HL-60 (cell line): ENCODE measurements around the gene TGM1.

Experiments used
- DNase-seq, 2 experiments: peaks; one replicate each; pipeline ENCODE4 v3.0.0-alpha.2; 2010 to 2020; ENCODE audit warnings: low read depth in 1 of 2, low spot score in 1 of 2
- H3K27ac ChIP-seq: fragments of 250-450 bp; sonication (Bioruptor Pico); replicated peaks from 2 replicates; pipeline ENCODE4 v1.5.1; 2020; ENCODE audit warnings: mild to moderate bottlenecking, moderate library complexity
- H3K27me3 ChIP-seq: fragments of 250-450 bp; sonication (Bioruptor Pico); 2 replicates; pipeline ENCODE4 v1.5.1; 2021; ENCODE audit warnings: mild to moderate bottlenecking, moderate library complexity; ENCODE audit not compliant: insufficient read depth, poor library complexity, severe bottlenecking
- H3K4me3 ChIP-seq: replicated peaks from 2 replicates; pipeline ENCODE4 v1.5.1; 2011; ENCODE audit warnings: mild to moderate bottlenecking, control low read depth, low read length; ENCODE audit not compliant: insufficient read depth
- GABPA ChIP-seq: IDR thresholded peaks from 2 replicates; pipeline ENCODE4 v1.6.1; 2012; ENCODE audit warnings: low read depth
- POLR2AphosphoS5 ChIP-seq: IDR thresholded peaks from 2 replicates; pipeline ENCODE4 v1.6.1; 2012; ENCODE audit warnings: low read depth
- SPI1 ChIP-seq: IDR thresholded peaks from 2 replicates; pipeline ENCODE4 v1.6.1; 2012; ENCODE audit warnings: low read depth, mild to moderate bottlenecking, borderline replicate concordance
- TF ChIP-seq, protein P1 (sequence below): IDR thresholded peaks from one replicate; pipeline ENCODE4 v1.5.1; 2011; ENCODE audit warnings: low read length, control low read depth, inconsistent platforms; ENCODE audit not compliant: insufficient read depth
- TF ChIP-seq, protein P2 (sequence below): IDR thresholded peaks from 2 replicates; pipeline ENCODE4 v1.6.1; 2012; ENCODE audit warnings: low read depth; ENCODE audit not compliant: insufficient replicate concordance

Gene TGM1

DNA sequence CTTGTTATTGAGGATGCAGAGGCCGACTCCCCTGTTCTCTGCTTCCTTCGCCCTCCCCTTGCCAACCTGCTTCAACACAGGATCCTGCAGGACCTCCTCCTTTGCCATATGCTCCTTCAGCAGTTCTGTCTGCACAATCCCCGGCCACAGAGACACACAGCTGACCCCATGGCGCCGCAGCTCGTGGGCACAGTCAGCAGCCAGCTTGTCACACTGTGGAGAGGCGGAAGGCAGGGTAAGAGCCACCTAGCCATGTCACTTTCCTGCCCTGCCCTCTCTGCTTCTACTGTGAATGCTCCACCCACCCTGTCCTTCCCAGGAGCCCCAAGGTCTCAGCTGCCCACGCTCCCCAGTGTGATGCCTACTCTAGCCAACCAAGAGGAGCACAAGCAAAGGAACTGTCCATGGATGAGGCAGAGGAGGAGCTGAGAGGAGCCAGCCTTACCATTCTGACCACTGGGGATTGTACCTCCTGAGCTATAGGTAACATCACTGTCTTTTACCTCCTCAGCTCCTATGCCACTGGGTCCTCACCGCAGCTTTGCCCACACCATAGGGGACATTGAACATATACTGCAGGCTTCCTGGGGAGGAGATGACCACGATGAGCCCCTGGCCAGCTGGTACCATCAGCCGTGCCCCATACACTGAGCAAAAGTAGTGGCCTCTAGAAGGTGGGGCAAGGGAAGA is 29.3 kb upstream of the TGM1 start:
- DNase-seq, result no peak
- H3K4me3 ChIP-seq, result no peak overlapping the region
- no peaks in the 10 kb centered on the region for H3K27me3 ChIP-seq
- no peak overlapping the region for H3K27ac ChIP-seq
- no peak for TF ChIP-seq SPI1

DNA sequence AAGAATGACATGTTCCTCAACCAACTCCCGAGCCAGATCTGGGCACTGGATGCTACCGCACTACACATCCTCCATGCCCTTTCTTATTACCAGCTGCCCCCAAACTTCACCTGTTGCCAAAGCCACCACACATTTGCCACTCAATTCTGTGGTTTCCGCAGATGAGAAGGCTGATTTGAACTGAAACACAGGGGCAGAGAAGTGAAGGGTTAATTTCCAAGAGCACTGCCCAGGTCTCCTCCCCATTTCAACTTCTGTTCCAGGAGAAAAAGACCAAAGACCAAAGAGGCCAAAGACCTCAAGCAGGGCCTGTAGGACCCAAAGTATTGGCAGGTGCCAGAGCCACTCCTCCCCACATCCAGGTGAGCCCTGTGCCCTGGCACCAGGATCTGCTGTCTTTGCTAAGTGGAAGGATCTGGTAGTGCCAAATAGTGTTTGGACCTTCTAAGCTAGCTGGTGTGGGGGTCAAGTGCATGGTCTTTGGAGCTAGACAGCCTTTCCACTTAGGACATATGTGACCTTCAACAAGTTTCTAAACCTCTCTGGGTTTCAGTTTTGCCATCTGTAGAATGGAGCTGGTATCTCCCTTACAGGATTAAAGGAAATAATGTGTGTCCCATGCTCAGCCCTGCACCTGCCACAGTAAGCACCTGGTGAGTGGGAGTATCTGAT is 28.6 kb upstream of the TGM1 start:
- Histone ChIP-seq H3K4me3 (no peak overlapping the region), H3K27ac (no peak overlapping the region), H3K27me3 (no peaks in the 10 kb centered on the region)
- no peak for TF ChIP-seq SPI1
- no peak for TF ChIP-seq GABPA
- TF ChIP-seq POLR2AphosphoS5, result no peak
- TF ChIP-seq, protein P1, sequence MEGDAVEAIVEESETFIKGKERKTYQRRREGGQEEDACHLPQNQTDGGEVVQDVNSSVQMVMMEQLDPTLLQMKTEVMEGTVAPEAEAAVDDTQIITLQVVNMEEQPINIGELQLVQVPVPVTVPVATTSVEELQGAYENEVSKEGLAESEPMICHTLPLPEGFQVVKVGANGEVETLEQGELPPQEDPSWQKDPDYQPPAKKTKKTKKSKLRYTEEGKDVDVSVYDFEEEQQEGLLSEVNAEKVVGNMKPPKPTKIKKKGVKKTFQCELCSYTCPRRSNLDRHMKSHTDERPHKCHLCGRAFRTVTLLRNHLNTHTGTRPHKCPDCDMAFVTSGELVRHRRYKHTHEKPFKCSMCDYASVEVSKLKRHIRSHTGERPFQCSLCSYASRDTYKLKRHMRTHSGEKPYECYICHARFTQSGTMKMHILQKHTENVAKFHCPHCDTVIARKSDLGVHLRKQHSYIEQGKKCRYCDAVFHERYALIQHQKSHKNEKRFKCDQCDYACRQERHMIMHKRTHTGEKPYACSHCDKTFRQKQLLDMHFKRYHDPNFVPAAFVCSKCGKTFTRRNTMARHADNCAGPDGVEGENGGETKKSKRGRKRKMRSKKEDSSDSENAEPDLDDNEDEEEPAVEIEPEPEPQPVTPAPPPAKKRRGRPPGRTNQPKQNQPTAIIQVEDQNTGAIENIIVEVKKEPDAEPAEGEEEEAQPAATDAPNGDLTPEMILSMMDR, result no peak
- TF ChIP-seq, protein P2, sequence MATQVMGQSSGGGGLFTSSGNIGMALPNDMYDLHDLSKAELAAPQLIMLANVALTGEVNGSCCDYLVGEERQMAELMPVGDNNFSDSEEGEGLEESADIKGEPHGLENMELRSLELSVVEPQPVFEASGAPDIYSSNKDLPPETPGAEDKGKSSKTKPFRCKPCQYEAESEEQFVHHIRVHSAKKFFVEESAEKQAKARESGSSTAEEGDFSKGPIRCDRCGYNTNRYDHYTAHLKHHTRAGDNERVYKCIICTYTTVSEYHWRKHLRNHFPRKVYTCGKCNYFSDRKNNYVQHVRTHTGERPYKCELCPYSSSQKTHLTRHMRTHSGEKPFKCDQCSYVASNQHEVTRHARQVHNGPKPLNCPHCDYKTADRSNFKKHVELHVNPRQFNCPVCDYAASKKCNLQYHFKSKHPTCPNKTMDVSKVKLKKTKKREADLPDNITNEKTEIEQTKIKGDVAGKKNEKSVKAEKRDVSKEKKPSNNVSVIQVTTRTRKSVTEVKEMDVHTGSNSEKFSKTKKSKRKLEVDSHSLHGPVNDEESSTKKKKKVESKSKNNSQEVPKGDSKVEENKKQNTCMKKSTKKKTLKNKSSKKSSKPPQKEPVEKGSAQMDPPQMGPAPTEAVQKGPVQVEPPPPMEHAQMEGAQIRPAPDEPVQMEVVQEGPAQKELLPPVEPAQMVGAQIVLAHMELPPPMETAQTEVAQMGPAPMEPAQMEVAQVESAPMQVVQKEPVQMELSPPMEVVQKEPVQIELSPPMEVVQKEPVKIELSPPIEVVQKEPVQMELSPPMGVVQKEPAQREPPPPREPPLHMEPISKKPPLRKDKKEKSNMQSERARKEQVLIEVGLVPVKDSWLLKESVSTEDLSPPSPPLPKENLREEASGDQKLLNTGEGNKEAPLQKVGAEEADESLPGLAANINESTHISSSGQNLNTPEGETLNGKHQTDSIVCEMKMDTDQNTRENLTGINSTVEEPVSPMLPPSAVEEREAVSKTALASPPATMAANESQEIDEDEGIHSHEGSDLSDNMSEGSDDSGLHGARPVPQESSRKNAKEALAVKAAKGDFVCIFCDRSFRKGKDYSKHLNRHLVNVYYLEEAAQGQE, result no peak
- no peak for DNase-seq

DNA sequence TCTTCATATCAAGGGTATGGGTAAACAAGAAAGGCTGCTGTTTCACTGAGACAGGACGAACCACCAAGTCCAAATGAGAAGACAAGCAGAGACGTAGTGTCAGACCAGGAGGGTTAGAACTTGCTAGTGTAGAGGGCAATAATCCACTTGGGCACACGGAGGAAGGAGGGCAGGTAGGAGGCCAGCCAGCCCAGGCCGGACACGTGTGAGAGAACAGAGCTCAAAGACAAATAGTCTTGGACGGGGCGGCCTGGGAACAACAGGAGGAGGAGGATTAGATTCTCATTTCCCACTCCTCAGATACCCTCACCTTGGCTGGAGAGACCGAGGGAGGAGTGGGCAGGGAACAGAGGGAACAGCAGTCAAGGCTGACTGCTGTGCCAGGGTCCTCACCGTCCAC is 27.8 kb upstream of the TGM1 start:
- TF ChIP-seq SPI1, result no peak
- TF ChIP-seq, protein P1, result no peak
- TF ChIP-seq GABPA, result no peak
- no peak for TF ChIP-seq POLR2AphosphoS5
- TF ChIP-seq, protein P2, result no peak
- no peak for DNase-seq
- H3K4me3 ChIP-seq, result no peak overlapping the region
- no peak overlapping the region for H3K27ac ChIP-seq
- no peaks in the 10 kb centered on the region for H3K27me3 ChIP-seq

DNA sequence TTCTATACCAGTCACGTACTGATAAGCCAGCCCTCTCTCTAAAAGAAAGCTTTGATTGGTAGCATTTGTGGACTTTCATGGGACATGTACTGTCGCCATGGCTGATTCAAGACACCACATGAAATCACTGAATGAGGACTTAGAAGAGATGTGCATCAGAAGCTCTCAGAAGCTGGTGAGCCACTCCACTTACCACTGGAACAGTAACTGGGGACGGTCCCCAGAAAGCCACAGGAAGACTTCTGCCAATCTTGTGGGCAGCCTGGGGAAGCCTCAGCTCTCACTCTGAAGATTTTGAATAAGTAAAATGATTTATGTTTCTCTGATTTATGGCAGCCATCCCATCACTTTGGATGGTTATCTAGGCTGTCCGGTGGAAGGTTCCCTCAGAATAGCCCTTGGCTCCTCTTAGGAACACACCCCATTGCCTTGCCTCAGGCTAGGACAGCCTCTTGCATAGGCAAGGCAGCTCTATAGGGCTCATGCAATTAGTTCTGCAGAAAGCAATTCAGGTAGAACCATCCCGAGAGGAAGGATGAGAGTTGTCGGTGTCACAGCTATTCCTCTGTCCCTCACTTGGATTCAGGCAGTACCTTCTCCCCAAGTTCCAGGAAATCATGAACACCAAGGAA is 26.8 kb upstream of the TGM1 start:
- no peak overlapping the region for H3K27ac ChIP-seq
- TF ChIP-seq POLR2AphosphoS5, result no peak
- no peak for TF ChIP-seq SPI1
- TF ChIP-seq, protein P1, result no peak
- TF ChIP-seq, protein P2, result no peak
- no peak for TF ChIP-seq GABPA
- H3K4me3 ChIP-seq, result no peak overlapping the region
- no peak for DNase-seq
- no peaks in the 10 kb centered on the region for H3K27me3 ChIP-seq
